ENCODE results near the gene PREX1. TPM values are rescaled to one million over a fixed set of nuclear protein-coding genes. Genes with fewer than 3 reads are reported as not detected.

PREX1 gene
- total RNA-seq, 1 donor from 2014 or later: 20.8 TPM

DNA sequence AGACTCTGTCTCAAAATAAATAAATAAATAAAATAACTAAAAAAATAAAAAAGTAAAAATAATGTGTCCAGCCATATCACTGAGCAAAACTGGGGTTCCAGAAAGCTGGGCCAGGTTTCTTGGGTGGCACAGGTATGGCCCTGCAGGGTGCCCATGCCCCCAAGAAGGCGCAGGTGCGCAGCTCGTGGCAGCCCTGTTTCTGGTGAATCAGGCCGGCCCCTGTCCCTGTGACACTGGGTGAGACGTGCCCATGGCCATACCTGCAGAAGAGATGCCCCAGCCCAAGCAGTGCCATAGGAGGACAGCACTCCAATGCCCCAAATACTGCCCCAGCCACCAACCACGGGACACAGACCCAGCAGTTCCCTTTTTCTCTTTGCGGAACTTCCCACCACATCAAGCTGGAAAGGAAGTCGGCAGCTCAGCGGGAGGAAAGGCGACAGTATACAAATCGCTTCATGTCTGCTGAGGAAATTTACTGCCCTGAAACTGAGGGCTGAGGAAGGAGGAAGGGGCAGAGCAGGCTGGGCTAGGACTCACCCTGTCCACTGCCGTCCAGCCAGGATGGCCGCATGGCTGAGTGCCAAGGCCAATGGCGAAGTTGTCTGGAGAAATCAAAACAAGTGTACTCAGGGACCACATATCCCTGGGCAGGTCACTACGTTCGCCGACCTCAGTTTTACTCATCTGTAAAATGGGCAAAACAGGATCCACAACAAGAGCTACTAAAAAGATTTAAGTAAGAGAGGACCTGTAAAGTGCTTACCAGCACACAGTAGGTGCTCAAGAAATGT is 55.4 kb downstream of the PREX1 start:
- no peak for DNase-seq (ENCODE audit: extremely low spot score, unreplicated experiment)
- TF ChIP-seq, protein P1, sequence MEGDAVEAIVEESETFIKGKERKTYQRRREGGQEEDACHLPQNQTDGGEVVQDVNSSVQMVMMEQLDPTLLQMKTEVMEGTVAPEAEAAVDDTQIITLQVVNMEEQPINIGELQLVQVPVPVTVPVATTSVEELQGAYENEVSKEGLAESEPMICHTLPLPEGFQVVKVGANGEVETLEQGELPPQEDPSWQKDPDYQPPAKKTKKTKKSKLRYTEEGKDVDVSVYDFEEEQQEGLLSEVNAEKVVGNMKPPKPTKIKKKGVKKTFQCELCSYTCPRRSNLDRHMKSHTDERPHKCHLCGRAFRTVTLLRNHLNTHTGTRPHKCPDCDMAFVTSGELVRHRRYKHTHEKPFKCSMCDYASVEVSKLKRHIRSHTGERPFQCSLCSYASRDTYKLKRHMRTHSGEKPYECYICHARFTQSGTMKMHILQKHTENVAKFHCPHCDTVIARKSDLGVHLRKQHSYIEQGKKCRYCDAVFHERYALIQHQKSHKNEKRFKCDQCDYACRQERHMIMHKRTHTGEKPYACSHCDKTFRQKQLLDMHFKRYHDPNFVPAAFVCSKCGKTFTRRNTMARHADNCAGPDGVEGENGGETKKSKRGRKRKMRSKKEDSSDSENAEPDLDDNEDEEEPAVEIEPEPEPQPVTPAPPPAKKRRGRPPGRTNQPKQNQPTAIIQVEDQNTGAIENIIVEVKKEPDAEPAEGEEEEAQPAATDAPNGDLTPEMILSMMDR (conservative IDR thresholded peaks at IDR 0.05): no peak
- H3K27ac Mint-ChIP-seq: no peak overlapping the region
- no peak overlapping the region for H3K4me3 Mint-ChIP-seq
- peaks cover 12% of the 10 kb centered on the region for H3K4me1 Mint-ChIP-seq (ENCODE audit: unreplicated experiment)
- no peaks in the 10 kb centered on the region for H3K9me3 Mint-ChIP-seq
- H3K36me3 Mint-ChIP-seq: no peaks in the 10 kb centered on the region
- H3K27me3 Mint-ChIP-seq: peaks cover 8% of the 10 kb centered on the region

DNA sequence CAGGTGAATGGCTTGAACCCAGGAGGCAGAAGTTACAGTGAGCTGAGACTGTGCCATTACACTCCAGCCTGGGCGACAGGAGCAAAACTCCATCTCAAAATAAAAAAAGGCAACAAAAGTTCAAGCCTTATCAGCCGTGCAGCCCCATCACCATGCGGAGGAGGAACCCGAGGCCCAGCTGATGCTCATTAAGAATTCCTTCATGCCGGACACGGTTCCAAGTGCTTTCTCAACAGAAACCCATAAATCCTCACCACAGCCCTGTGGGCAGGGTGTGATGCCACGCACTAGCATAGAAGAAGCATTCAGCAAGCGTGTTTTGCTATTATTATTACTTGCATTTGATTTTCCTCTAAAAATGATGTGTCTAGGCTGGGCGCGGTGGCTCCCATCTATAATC is 56.3 kb downstream of the PREX1 start:
- TF ChIP-seq, protein P1 (conservative IDR thresholded peaks at IDR 0.05): no peak
- no peak overlapping the region for H3K27ac Mint-ChIP-seq
- no peak for DNase-seq (ENCODE audit: extremely low spot score, unreplicated experiment)
- peaks cover 8% of the 10 kb centered on the region for H3K27me3 Mint-ChIP-seq
- no peaks in the 10 kb centered on the region for H3K9me3 Mint-ChIP-seq
- H3K36me3 Mint-ChIP-seq: no peaks in the 10 kb centered on the region
- H3K4me1 Mint-ChIP-seq (ENCODE audit: unreplicated experiment): peaks cover 12% of the 10 kb centered on the region
- H3K4me3 Mint-ChIP-seq: no peak overlapping the region

DNA sequence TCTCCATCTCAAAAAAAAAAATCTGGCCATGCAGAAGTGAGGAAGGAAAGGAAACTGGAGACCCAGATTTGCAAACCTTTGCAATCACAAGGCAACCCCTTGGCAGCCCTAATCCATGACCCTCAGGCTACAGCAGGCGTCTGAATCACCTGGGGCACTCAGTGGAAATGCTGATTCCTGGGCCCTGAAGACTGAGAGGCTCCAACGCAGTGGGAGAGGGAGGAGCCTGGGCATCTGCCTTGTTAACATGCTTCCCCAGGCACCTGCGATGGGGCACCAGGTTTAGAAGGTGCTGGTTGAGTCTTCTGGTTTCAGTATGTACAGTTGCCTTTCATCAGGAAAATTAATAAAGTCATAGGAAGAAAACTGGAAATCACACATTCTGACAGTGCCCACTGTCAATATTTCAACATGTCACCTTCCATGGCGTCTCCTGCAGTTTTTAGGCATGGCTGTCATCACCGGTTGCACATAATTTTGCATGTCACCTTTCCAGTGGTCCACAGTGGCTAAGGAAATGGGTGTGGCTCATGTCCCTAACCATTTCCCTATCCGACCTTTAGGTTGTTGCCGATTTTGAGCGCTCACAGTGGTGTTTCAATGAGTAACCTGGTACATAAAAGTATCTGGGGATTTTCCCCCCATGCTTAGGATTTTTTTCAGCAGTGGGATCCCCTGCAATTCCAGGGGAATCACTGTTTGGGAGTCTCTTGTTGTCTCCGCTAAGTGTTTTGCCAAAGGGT is 56.9 kb downstream of the PREX1 start:
- H3K9me3 Mint-ChIP-seq: no peaks in the 10 kb centered on the region
- no peak for DNase-seq (ENCODE audit: extremely low spot score, unreplicated experiment)
- H3K36me3 Mint-ChIP-seq: no peaks in the 10 kb centered on the region
- H3K4me3 Mint-ChIP-seq: no peak overlapping the region
- H3K27ac Mint-ChIP-seq: no peak overlapping the region
- TF ChIP-seq, protein P1 (conservative IDR thresholded peaks at IDR 0.05): no peak
- H3K4me1 Mint-ChIP-seq (ENCODE audit: unreplicated experiment): peaks cover 12% of the 10 kb centered on the region
- H3K27me3 Mint-ChIP-seq: peaks cover 8% of the 10 kb centered on the region

DNA sequence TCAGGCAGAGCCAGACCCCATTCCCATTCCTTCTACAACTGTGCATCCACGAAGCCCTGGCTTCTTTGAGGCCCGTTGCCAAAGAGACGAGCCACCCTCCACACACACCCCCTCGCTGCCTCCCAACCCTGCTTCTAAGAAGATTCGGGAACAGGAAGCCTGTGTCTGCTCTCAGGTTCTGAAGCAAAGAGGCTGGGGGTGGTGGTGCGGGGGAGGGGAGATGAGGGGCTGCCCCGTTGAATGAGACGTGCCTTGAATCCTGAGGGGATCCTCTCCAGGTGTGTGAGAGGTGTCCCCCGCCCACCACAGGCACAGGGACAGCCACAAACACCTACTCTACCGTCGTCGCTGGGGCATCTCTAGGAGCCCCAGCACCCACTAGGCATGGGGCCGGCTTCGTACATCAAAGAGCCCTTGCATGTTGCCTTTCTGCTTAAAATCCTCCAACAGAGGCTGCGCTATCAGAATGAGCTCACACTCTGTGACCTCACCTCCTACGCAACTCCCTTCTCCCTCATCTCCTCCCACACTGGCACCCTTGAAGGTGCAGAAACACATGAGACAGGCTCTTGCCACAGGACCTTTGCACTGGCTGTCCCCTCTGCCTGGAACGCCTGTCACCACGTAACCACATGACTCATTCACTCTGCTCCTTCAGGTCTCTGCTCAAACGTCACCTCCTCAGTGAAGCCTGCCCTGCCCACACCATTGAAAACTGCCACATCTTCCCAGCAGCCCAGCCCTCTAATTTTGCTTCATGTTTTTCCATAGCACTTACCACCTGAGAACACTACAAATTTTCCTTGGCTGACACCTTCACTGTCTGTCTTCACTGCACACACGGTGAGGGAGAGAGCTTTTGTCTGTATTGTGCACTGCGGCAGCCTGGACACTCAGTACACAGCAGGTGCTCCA is 58.5 kb downstream of the PREX1 start:
- TF ChIP-seq, protein P1 (conservative IDR thresholded peaks at IDR 0.05): no peak
- peaks cover 3% of the 10 kb centered on the region for H3K36me3 Mint-ChIP-seq
- no peak for DNase-seq (ENCODE audit: extremely low spot score, unreplicated experiment)
- H3K27ac Mint-ChIP-seq: no peak overlapping the region
- H3K27me3 Mint-ChIP-seq: peaks cover 8% of the 10 kb centered on the region
- H3K9me3 Mint-ChIP-seq: no peaks in the 10 kb centered on the region
- H3K4me3 Mint-ChIP-seq: no peak overlapping the region
- peaks cover 12% of the 10 kb centered on the region for H3K4me1 Mint-ChIP-seq (ENCODE audit: unreplicated experiment)

All from type B pancreatic cell (in vitro differentiated cells).